ENCODE measurements around the gene PCBP3.

The PCBP3 gene

DNA sequence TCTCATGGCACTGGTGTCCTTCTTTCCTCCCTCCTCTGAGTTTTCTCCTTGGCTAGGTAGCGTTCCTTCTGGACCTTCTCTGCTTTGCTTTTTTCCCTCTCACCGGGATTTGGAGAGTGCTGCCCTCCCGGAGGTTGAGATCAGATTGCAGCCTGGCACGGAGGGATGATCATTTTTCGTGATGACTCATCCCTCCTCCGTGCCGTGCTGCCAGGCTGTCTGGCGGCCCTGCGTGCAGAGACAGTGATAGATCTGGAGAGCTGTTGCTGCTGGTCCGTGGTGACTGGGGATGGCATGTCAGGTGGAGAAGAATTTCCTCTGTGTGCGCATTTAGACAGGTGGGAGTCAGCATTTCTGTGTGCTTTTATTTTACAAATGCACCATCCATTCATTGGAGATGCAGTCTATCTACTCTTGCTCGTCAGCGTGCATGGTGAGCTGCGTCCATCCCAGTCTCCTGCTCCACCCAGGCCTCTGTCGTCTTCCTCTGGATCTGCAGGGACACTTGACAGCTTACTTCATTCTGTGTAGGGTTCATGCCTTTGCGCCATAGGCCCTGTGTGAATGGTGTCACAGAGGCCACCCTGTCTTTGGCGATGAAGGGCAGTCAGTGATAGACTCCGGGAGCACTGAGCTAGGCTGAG is 104.4 kb downstream of the PCBP3 start:
- Histone ChIP-seq H3K36me3 (peaks cover 8 to 80% (median 71%) of the 10 kb centered on the region in 11 experiments; a peak in 21 of 22 replicates), H3K9ac (no peak overlapping the region), H3K4me2 (no peak overlapping the region), H3K9me3 (replicated peaks in 1 of 11) (peaks cover 9 to 19% (median 15%) of the 10 kb centered on the region in 11 experiments; a peak in 21 of 22 replicates), H4K20me1 (peaks cover 0 to 45% (median 0%) of the 10 kb centered on the region in 11 experiments; a peak in 6 of 22 replicates), H3K27ac (no peak overlapping the region), H3K4me1 (peaks cover 0 to 17% (median 8%) of the 10 kb centered on the region in 10 experiments; a peak in 10 of 20 replicates), H3K4me3 (no peak overlapping the region), H3K27me3 (no peaks in the 10 kb centered on the region)
- TF ChIP-seq Cebpa-rat (IDR thresholded peaks at IDR 0.05): no peak

GRCh38 chr21:45748593-45748992 is 105.1 kb downstream of the PCBP3 start:
- H3K4me2 ChIP-seq: 0 out of 22 replicates have a peak overlapping the region, but pooled peaks of 1 of the 11 experiments have one; percentile 0
- no peaks in the 10 kb centered on the region for H3K27me3 ChIP-seq
- H3K4me3 ChIP-seq: no peak overlapping the region
- no peak for TF ChIP-seq Cebpa-rat (IDR thresholded peaks at IDR 0.05)
- H3K27ac ChIP-seq: no peak overlapping the region
- H3K9ac ChIP-seq: no peak overlapping the region
- H3K4me1 ChIP-seq: peaks cover 0 to 17% (median 8%) of the 10 kb centered on the region in 10 experiments; a peak in 10 of 20 replicates
- peaks cover 9 to 19% (median 15%) of the 10 kb centered on the region in 11 experiments; a peak in 21 of 22 replicates for H3K9me3 ChIP-seq (replicated peaks in 1 of 11)
- H3K36me3 ChIP-seq: peaks cover 8 to 83% (median 72%) of the 10 kb centered on the region in 11 experiments; a peak in 21 of 22 replicates
- peaks cover 0 to 45% (median 0%) of the 10 kb centered on the region in 11 experiments; a peak in 6 of 22 replicates for H4K20me1 ChIP-seq

DNA sequence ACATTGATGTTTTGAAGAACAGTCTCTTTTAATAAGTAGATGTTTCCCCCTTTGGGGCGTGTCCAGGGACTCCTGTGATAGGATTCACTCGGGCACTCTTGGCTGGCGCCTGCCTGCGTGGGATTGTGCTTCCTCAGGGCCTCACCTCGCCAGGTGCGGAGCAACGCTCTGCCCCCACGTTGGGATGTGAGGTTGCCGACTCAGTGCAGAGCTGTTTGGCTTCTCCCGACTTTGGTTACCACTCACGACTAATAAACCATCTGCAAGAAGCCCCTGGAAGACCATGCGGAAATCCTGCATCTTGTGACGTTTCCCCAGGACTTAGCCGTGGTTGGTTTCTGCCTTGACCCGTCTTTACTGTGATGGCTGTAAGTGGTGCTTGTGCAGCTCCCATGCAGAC is 106.4 kb downstream of the PCBP3 start:
- Histone ChIP-seq H3K4me1 (peaks cover 0 to 17% (median 8%) of the 10 kb centered on the region in 10 experiments; a peak in 10 of 20 replicates), H3K4me3 (no peak overlapping the region), H3K9ac (no peak overlapping the region), H3K27ac (no peak overlapping the region), H3K27me3 (no peaks in the 10 kb centered on the region), H4K20me1 (peaks cover 0 to 45% (median 0%) of the 10 kb centered on the region in 11 experiments; a peak in 6 of 22 replicates), H3K4me2 (no peak overlapping the region), H3K36me3 (peaks cover 8 to 88% (median 71%) of the 10 kb centered on the region in 11 experiments; a peak in 21 of 22 replicates), H3K9me3 (replicated peaks in 1 of 11) (peaks cover 17 to 28% (median 22%) of the 10 kb centered on the region in 11 experiments)
- no peak for TF ChIP-seq Cebpa-rat (IDR thresholded peaks at IDR 0.05)

DNA sequence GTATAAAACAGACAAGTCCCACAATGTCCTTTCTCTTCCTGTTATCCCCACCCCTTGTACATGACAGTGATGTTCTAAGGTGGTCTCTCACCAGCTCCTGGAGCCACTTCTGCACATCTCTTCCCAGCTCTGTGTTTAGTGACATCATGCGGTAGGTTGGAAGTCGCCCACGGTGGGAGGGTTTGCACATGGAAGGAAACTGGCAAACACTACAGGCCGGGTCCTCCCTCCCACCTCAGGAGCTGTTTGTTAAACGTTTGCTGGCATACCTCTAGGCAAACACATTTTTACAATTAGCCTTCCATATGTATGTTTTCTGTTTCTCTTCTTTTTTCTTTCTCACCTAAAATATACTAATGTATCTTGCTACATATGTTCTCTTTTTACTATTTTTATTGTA is 107.4 kb downstream of the PCBP3 start:
- no peak overlapping the region for H3K9ac ChIP-seq
- H3K9me3 ChIP-seq (replicated peaks in 1 of 11): peaks cover 18 to 28% (median 23%) of the 10 kb centered on the region in 11 experiments
- no peak overlapping the region for H3K4me2 ChIP-seq
- H3K4me1 ChIP-seq: peaks cover 0 to 17% (median 8%) of the 10 kb centered on the region in 10 experiments; a peak in 10 of 20 replicates
- peaks cover 0 to 45% (median 0%) of the 10 kb centered on the region in 11 experiments; a peak in 6 of 22 replicates for H4K20me1 ChIP-seq
- H3K4me3 ChIP-seq: no peak overlapping the region
- H3K27ac ChIP-seq: no peak overlapping the region
- H3K36me3 ChIP-seq: peaks cover 11 to 88% (median 69%) of the 10 kb centered on the region in 11 experiments; a peak in 21 of 22 replicates
- no peak for TF ChIP-seq Cebpa-rat (IDR thresholded peaks at IDR 0.05)
- H3K27me3 ChIP-seq: no peaks in the 10 kb centered on the region

GRCh38 chr21:45753445-45753844 is 109.9 kb downstream of the PCBP3 start:
- Histone ChIP-seq H3K27ac (no peak overlapping the region), H3K9me3 (replicated peaks in 1 of 11) (peaks cover 25 to 38% (median 31%) of the 10 kb centered on the region in 11 experiments), H3K36me3 (peaks cover 20 to 90% (median 68%) of the 10 kb centered on the region in 11 experiments; a peak in 21 of 22 replicates), H3K4me1 (peaks cover 0 to 11% (median 4%) of the 10 kb centered on the region in 10 experiments; a peak in 10 of 20 replicates), H3K9ac (no peak overlapping the region), H3K4me3 (no peak overlapping the region), H3K4me2 (no peak overlapping the region), H4K20me1 (peaks cover 0 to 32% (median 0%) of the 10 kb centered on the region in 11 experiments; a peak in 3 of 22 replicates), H3K27me3 (no peaks in the 10 kb centered on the region)
- TF ChIP-seq Cebpa-rat (IDR thresholded peaks at IDR 0.05): no peak

- TF ChIP-seq Cebpa-rat (IDR thresholded peaks at IDR 0.05): no peak
- H4K20me1 ChIP-seq: peaks cover 0 to 6% (median 0%) of the 10 kb centered on the region in 11 experiments; a peak in 1 of 22 replicates
- H3K4me1 ChIP-seq: no peaks in the 10 kb centered on the region
- H3K9me3 ChIP-seq (replicated peaks in 1 of 11): peaks cover 27 to 38% (median 31%) of the 10 kb centered on the region in 11 experiments
- H3K36me3 ChIP-seq: peaks cover 20 to 83% (median 71%) of the 10 kb centered on the region in 11 experiments; a peak in 21 of 22 replicates
- H3K27me3 ChIP-seq: no peaks in the 10 kb centered on the region
- H3K27ac ChIP-seq: no peak overlapping the region
- H3K9ac ChIP-seq: no peak overlapping the region
- no peak overlapping the region for H3K4me2 ChIP-seq
- no peak overlapping the region for H3K4me3 ChIP-seq
These were observed 112.5 kb downstream of the PCBP3 start for GRCh38 chr21:45756029-45756428.

GRCh38 chr21:45756669-45757068 is 113.1 kb downstream of the PCBP3 start:
- H3K27me3 ChIP-seq: no peaks in the 10 kb centered on the region

DNA sequence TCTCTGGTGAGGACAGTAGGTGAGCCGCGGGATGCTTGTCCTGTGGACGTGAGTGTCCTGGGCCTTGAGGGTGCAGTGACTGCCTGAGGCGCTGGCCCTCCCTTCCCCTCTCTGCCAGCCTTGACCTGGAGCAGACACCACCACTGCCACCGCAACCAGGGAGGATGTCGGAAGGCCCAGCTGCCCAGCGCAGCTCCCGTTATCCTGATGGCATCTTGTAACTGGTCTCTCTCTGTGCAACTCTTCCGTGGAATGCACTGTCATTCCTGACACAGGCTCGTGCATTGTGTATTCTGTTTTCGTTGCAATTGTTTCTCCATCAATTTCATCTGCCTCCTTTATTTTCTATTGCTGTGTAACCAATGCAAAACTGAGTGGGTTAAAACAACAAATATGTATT is 118.2 kb downstream of the PCBP3 start:
- Histone ChIP-seq H3K9me3 (replicated peaks in 1 of 11) (peaks cover 3 to 14% (median 5%) of the 10 kb centered on the region in 11 experiments; a peak in 16 of 22 replicates), H3K4me3 (no peak overlapping the region), H3K27ac (no peak overlapping the region), H3K9ac (no peak overlapping the region), H3K27me3 (no peaks in the 10 kb centered on the region), H4K20me1 (peaks cover 0 to 51% (median 0%) of the 10 kb centered on the region in 11 experiments; a peak in 7 of 22 replicates), H3K4me2 (no peak overlapping the region), H3K4me1 (peaks cover 0 to 11% (median 2%) of the 10 kb centered on the region in 10 experiments; a peak in 7 of 20 replicates), H3K36me3 (peaks cover 4 to 84% (median 52%) of the 10 kb centered on the region in 11 experiments; a peak in 19 of 22 replicates)
- no peak for TF ChIP-seq Cebpa-rat (IDR thresholded peaks at IDR 0.05)

More at GRCh38 chr21:45756669-45757068, 113.1 kb downstream of the PCBP3 start:
- peaks cover 0 to 10% (median 0%) of the 10 kb centered on the region in 11 experiments; a peak in 3 of 22 replicates for H4K20me1 ChIP-seq
- peaks cover 20 to 83% (median 68%) of the 10 kb centered on the region in 11 experiments; a peak in 21 of 22 replicates for H3K36me3 ChIP-seq
- H3K9me3 ChIP-seq (replicated peaks in 1 of 11): peaks cover 27 to 38% (median 31%) of the 10 kb centered on the region in 11 experiments
- H3K4me2 ChIP-seq: no peak overlapping the region
- no peak overlapping the region for H3K4me3 ChIP-seq
- TF ChIP-seq Cebpa-rat (IDR thresholded peaks at IDR 0.05): no peak
- H3K9ac ChIP-seq: no peak overlapping the region
- H3K4me1 ChIP-seq: no peaks in the 10 kb centered on the region
- no peak overlapping the region for H3K27ac ChIP-seq

DNA sequence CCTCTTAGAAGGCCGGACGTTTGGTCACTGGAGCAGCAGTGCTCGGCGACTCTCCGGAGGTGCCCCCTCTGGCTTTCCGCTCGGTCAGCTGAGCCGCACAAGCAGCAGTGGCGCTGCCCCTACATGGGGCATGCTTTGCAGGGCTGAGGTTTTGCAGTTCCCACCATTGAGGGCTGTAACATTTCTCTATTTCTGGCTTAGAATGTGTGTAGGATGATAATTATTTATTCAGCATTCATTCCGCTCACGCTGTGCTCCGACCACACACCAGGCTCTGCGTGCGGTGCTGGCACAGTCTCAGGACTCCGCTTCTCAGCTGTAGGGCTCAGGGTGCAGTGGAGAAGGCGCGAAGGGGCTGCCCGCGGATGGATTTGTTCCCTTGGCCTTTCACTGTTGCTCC is 119.5 kb downstream of the PCBP3 start:
- Histone ChIP-seq H3K9ac (no peak overlapping the region), H3K4me2 (no peak overlapping the region; a peak in 1 of 22 replicates), H3K27ac (no peak overlapping the region), H3K27me3 (no peaks in the 10 kb centered on the region), H3K4me3 (no peak overlapping the region), H3K36me3 (peaks cover 0 to 83% (median 52%) of the 10 kb centered on the region in 11 experiments; a peak in 17 of 22 replicates), H3K4me1 (peaks cover 0 to 24% (median 14%) of the 10 kb centered on the region in 10 experiments; a peak in 15 of 20 replicates), H4K20me1 (peaks cover 0 to 65% (median 5%) of the 10 kb centered on the region in 11 experiments; a peak in 9 of 22 replicates), H3K9me3 (replicated peaks in 1 of 11) (peaks cover 0 to 4% (median 0%) of the 10 kb centered on the region in 11 experiments; a peak in 1 of 22 replicates)
- no peak for TF ChIP-seq Cebpa-rat (IDR thresholded peaks at IDR 0.05)
